ENCODE measurements around the gene THBS4.

DNA sequence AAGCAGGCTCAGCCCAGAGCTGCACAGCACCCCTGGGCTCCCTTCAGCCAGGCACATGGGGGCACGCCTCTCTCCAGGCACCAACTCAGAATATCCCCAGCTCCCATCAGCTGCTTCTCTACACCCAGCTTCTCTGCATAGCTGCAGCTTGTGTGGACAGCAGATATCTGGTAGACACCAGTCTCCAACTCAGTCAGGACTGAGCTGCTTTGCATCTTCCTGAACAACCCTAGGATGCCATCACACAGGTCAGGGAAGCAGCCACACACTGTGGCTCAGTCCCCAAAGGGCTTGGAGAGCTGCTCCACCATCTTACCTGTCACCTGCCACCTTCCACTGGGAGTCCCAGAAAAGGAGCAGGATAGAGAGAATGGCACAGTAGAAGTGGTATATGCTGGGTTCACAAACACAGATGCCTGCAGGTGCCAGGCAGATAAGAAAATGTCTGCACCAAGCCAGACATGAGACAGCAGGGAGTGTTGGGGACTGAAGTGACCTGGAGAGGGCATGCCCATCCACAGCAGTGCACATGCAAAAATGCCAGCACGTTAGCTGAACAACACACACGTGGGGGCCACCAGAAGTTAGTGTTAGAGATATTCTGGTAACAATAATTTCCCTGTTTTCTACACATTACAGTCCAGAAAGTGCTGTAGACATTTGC is 42.0 kb downstream of the THBS4 start:
- TF ChIP-seq EP300 (IDR thresholded peaks at IDR 0.05), result no peak
- TF ChIP-seq, protein P1, sequence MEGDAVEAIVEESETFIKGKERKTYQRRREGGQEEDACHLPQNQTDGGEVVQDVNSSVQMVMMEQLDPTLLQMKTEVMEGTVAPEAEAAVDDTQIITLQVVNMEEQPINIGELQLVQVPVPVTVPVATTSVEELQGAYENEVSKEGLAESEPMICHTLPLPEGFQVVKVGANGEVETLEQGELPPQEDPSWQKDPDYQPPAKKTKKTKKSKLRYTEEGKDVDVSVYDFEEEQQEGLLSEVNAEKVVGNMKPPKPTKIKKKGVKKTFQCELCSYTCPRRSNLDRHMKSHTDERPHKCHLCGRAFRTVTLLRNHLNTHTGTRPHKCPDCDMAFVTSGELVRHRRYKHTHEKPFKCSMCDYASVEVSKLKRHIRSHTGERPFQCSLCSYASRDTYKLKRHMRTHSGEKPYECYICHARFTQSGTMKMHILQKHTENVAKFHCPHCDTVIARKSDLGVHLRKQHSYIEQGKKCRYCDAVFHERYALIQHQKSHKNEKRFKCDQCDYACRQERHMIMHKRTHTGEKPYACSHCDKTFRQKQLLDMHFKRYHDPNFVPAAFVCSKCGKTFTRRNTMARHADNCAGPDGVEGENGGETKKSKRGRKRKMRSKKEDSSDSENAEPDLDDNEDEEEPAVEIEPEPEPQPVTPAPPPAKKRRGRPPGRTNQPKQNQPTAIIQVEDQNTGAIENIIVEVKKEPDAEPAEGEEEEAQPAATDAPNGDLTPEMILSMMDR (IDR thresholded peaks at IDR 0.05), result no peak
- TF ChIP-seq POLR2A (IDR thresholded peaks at IDR 0.05; ENCODE audit: low read depth), result no peak
- no peak for TF ChIP-seq POLR2AphosphoS5 (IDR thresholded peaks at IDR 0.05)
